ENCODE results near the gene MYH6.

DNA sequence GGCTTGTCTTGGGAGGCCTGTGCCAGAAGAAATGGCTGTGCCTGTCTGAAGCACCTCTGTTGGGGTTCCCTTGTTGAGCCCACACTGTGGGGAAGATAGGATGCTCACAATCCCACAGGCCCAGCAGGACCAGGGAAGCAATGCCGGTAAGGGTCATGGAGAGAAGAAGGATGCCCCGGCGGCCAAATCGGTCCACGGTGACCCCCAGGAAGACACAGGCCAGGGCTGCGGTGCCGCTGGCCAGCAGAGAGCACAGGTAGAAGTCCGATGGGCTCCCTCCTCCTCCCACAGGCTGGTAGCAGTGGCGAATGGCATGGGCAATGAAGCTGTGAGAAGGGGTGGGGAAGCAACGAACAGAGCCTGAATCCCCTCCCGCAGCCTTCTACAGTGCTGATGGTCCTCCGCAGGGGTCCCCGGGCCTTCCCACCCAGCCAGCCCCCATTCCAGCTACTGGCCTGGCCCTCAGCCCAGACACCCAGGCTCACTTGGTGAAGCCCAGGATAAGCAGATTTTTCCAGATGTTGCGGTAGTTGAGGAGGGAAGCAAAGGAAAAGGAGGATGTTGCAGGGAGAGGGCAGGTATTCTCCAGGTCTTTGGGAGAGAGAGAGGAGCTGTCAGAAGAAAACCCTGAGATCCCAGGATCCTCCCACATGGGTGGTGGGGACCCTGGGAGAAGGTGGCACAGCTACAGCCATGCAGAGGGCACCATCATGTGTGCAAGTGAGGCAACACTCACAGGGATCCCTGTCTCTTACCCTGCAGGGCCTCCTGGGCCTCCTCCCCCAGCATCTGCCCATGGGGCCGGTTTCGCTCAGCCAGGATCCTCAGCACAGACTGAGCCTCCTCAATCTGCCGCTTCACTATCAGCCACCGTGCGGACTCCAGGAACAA is 60.4 kb downstream of the MYH6 start:
- TF ChIP-seq EP300 (IDR thresholded peaks at IDR 0.05) (no peak), POLR2AphosphoS5 (IDR thresholded peaks at IDR 0.05) (no peak)
- TF ChIP-seq, protein P1, sequence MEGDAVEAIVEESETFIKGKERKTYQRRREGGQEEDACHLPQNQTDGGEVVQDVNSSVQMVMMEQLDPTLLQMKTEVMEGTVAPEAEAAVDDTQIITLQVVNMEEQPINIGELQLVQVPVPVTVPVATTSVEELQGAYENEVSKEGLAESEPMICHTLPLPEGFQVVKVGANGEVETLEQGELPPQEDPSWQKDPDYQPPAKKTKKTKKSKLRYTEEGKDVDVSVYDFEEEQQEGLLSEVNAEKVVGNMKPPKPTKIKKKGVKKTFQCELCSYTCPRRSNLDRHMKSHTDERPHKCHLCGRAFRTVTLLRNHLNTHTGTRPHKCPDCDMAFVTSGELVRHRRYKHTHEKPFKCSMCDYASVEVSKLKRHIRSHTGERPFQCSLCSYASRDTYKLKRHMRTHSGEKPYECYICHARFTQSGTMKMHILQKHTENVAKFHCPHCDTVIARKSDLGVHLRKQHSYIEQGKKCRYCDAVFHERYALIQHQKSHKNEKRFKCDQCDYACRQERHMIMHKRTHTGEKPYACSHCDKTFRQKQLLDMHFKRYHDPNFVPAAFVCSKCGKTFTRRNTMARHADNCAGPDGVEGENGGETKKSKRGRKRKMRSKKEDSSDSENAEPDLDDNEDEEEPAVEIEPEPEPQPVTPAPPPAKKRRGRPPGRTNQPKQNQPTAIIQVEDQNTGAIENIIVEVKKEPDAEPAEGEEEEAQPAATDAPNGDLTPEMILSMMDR (IDR thresholded peaks at IDR 0.05): no peak

Measured in upper lobe of left lung (tissue), 4 donors.